ENCODE data around the gene TMCC1. TPM values are rescaled to one million over a fixed set of nuclear protein-coding genes. Genes with fewer than 3 reads are reported as not detected.

The TMCC1 gene
- total RNA-seq, 1 donor from 2014 or later, result 36.9 TPM

- TF ChIP-seq CTCF (conservative IDR thresholded peaks at IDR 0.05), result no peak
- Mint-ChIP-seq H3K36me3 (ENCODE audit: low read depth) (no peaks in the 10 kb centered on the region), H3K27me3 (ENCODE audit: low read depth) (no peaks in the 10 kb centered on the region), H3K9me3 (no peaks in the 10 kb centered on the region), H3K27ac (ENCODE audit: unreplicated experiment) (no peak overlapping the region), H3K4me1 (peaks cover 41% of the 10 kb centered on the region), H3K4me3 (peak overlapping the region; percentile 77)
- peak; percentile 57 for DNase-seq (ENCODE audit: low read depth, low spot score)
These were observed 205.1 kb downstream of the TMCC1 start for GRCh38 chr3:129688271-129688895.

- DNase-seq (ENCODE audit: low read depth, low spot score), result no peak
- H3K27me3 Mint-ChIP-seq (ENCODE audit: low read depth), result no peaks in the 10 kb centered on the region
- H3K9me3 Mint-ChIP-seq, result no peaks in the 10 kb centered on the region
- H3K36me3 Mint-ChIP-seq (ENCODE audit: low read depth), result no peaks in the 10 kb centered on the region
- H3K27ac Mint-ChIP-seq (ENCODE audit: unreplicated experiment), result no peak overlapping the region
- H3K4me3 Mint-ChIP-seq, result peak overlapping the region; percentile 77
- TF ChIP-seq CTCF (conservative IDR thresholded peaks at IDR 0.05), result no peak
- peaks cover 41% of the 10 kb centered on the region for H3K4me1 Mint-ChIP-seq
These were observed 205.9 kb downstream of the TMCC1 start for GRCh38 chr3:129687586-129688125.

- peak overlapping the region; percentile 32 for H3K27ac Mint-ChIP-seq (ENCODE audit: unreplicated experiment)
- TF ChIP-seq CTCF (conservative IDR thresholded peaks at IDR 0.05), result no peak
These were observed 206.6 kb downstream of the TMCC1 start for GRCh38 chr3:129686941-129687340.

GRCh38 chr3:129684270-129684669, 209.2 kb downstream of the TMCC1 start:
- Mint-ChIP-seq H3K4me3 (no peak overlapping the region), H3K9me3 (no peaks in the 10 kb centered on the region), H3K36me3 (ENCODE audit: low read depth) (no peaks in the 10 kb centered on the region), H3K4me1 (peaks cover 29% of the 10 kb centered on the region), H3K27me3 (ENCODE audit: low read depth) (no peaks in the 10 kb centered on the region), H3K27ac (ENCODE audit: unreplicated experiment) (no peak overlapping the region)
- no peak for TF ChIP-seq CTCF (conservative IDR thresholded peaks at IDR 0.05)
- no peak for DNase-seq (ENCODE audit: low read depth, low spot score)

More at GRCh38 chr3:129686941-129687340, 206.6 kb downstream of the TMCC1 start:
- DNase-seq (ENCODE audit: low read depth, low spot score), result no peak
- Mint-ChIP-seq H3K4me1 (peaks cover 41% of the 10 kb centered on the region), H3K4me3 (no peak overlapping the region), H3K36me3 (ENCODE audit: low read depth) (no peaks in the 10 kb centered on the region), H3K9me3 (no peaks in the 10 kb centered on the region), H3K27me3 (ENCODE audit: low read depth) (no peaks in the 10 kb centered on the region)

GRCh38 chr3:129683201-129683600, 210.3 kb downstream of the TMCC1 start:
- H3K36me3 Mint-ChIP-seq (ENCODE audit: low read depth), result no peaks in the 10 kb centered on the region
- no peak overlapping the region for H3K4me3 Mint-ChIP-seq
- no peak for TF ChIP-seq CTCF (conservative IDR thresholded peaks at IDR 0.05)
- H3K27ac Mint-ChIP-seq (ENCODE audit: unreplicated experiment), result no peak overlapping the region
- DNase-seq (ENCODE audit: low read depth, low spot score), result no peak
- H3K4me1 Mint-ChIP-seq, result peaks cover 18% of the 10 kb centered on the region
- no peaks in the 10 kb centered on the region for H3K27me3 Mint-ChIP-seq (ENCODE audit: low read depth)
- no peaks in the 10 kb centered on the region for H3K9me3 Mint-ChIP-seq

All from neural crest cell (in vitro differentiated cells).